ENCODE results near the gene MAP3K6. TPM values are rescaled to one million over a fixed set of nuclear protein-coding genes. Genes with fewer than 3 reads are reported as not detected.

Gene MAP3K6
- total and polyA plus RNA-seq, 2 donors (not counting 3 experiments of a cell fraction or from before 2014, with no cell fraction given): 9.9 to 12.4 TPM

DNA sequence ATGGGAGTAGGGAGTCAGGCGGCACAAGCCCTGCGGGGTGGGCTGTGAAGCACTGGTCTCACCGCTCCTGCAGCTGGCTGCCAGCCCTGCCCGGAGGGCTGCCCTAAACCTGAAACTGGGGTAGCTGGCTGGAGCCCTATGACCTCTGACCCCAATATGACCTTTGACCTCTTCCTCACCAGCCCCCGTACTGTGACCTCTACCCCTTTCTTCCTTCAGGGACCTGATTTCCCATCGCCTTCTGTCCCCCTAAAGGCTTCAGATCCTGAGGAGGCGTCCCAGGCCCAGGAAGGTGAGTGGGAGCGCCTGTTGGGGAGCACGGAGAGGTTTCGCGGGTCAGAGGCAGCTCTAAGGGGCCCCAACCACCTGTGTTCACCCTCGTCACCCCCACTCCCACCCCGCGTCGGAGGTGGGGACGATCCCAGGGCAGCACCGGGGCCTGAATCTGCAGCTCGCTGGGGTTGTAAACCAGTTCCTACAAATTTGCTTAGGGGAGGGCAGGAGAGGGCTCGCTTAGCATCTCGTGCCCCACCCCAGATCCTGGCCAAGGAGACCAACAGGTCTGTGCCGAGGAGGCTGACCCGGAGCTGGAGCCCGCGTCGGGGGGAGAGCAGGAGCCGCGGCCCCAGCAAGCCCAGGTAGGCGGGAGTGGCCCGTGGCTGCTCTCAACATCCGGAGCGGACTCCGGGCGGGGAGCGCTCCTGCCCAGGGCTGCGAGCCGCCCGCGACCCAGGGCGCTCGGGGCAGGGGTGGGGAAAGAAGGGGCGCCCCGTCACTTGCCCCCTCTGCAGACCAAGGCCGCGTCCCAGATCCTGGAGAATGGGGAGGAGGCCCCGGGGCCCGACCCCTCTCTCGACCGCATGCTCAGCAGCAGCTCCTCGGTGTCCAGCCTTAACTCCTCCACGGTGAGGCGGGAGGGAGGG, 17.6 kb downstream of the MAP3K6 start:
- intact Hi-C loops (cut with micrococcal nuclease): no loop called here
- BruUV-seq (replicated peaks): no TSS peak
- H3K9ac ChIP-seq (replicated peaks; ENCODE audit: extremely low read depth, insufficient read depth, low read length): no peak overlapping the region

More for the DNA sequence above, 17.6 kb downstream of the MAP3K6 start:
- Histone ChIP-seq H2AFZ (ENCODE audit: low read depth, low read length) (peak overlapping the region; percentile 75), H3K4me2 (ENCODE audit: insufficient read depth, low read length) (peak overlapping the region; percentile 45), H3K4me3 (replicated peaks in 1 of 3; ENCODE audit: insufficient read depth in 1 of 3, low read depth in 1 of 3, low read length in 3 of 3) (peak overlapping the region in 1 of 3 experiments; percentile 31), H4K20me1 (replicated peaks; ENCODE audit: control insufficient read depth, extremely low read depth, insufficient read depth, low read length) (no peaks in the 10 kb centered on the region), H3K27me3 (ENCODE audit: control insufficient read depth in 2 of 2, insufficient read depth in 2 of 2, low read length in 2 of 2) (peaks cover 2 to 5% of the 10 kb centered on the region in 2 experiments), H3K36me3 (ENCODE audit: control insufficient read depth in 2 of 2, extremely low read depth in 1 of 2, insufficient read depth in 2 of 2, low read length in 2 of 2) (no peaks in the 10 kb centered on the region), H3K9me1 (replicated peaks; ENCODE audit: control insufficient read depth, extremely low read depth, insufficient read depth, low read length) (no peaks in the 10 kb centered on the region), H3K27ac (ENCODE audit: insufficient read depth, low read depth, low read length) (no peak overlapping the region), H3K79me2 (ENCODE audit: control insufficient read depth, insufficient read depth, low read length) (no peaks in the 10 kb centered on the region), H3K4me1 (ENCODE audit: control insufficient read depth, extremely low read depth, insufficient read depth, low read length) (peaks cover 7% of the 10 kb centered on the region), H3K9me3 (replicated peaks; ENCODE audit: control insufficient read depth, insufficient read depth, low read length) (no peaks in the 10 kb centered on the region)
- dilution Hi-C loops (cut with MboI; ENCODE audit: extremely low pct_ligation_motif_present, low sequenced_read_pairs): no loop called here
- ChIA-PET POLR2A (interaction anchor here (0.6 kb wide), 1 partner anchor 153 kb away, joined by 5 read pairs; no protein-coding TSS in a partner anchor), CTCF (interaction anchor here (0.6 to 2.1 kb wide), 13 partner anchors 8 to 357 kb away, joined by 3 to 12 read pairs (median 4); partner anchors contain the start of gene FCN3)
- DNase-seq (ENCODE audit: low read depth, low spot score) (no peak), FAIRE-seq (no peak)
- TF ChIP-seq MYC (IDR thresholded peaks at IDR 0.05; ENCODE audit: low read depth, low read length): no peak
- TF ChIP-seq GATA2 (IDR thresholded peaks at IDR 0.05; ENCODE audit: insufficient read depth, insufficient read length, low read depth, low read length): no peak
- TF ChIP-seq POLR2AphosphoS5 (IDR thresholded peaks at IDR 0.05; ENCODE audit: insufficient read depth, low read depth, low read length): no peak
- TF ChIP-seq EZH2 (IDR thresholded peaks at IDR 0.05; ENCODE audit: borderline replicate concordance, low read depth, low read length, severe bottlenecking): no peak
- TF ChIP-seq, protein P1, sequence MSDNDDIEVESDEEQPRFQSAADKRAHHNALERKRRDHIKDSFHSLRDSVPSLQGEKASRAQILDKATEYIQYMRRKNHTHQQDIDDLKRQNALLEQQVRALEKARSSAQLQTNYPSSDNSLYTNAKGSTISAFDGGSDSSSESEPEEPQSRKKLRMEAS (IDR thresholded peaks at IDR 0.05; ENCODE audit: insufficient read depth, insufficient read length): no peak
- TF ChIP-seq FOS (IDR thresholded peaks at IDR 0.05; ENCODE audit: borderline replicate concordance, insufficient read depth, low read length): no peak
- TF ChIP-seq JUN (IDR thresholded peaks at IDR 0.05; ENCODE audit: borderline replicate concordance, insufficient read depth, insufficient read length, low read depth): no peak
- no peak for TF ChIP-seq CTCF (IDR thresholded peaks at IDR 0.05; ENCODE audit: extremely low read depth in 1 of 2, insufficient read depth in 1 of 2, low read depth in 1 of 2, low read length in 2 of 2)
- TF ChIP-seq POLR2A (IDR thresholded peaks at IDR 0.05; ENCODE audit: low read depth, low read length): no peak

Measured in endothelial cell of umbilical vein (primary cell).